ENCODE results near the gene C11orf52. TPM values are rescaled to one million over a fixed set of nuclear protein-coding genes. Genes with fewer than 3 reads are reported as not detected.
"Not testable (repeated sequence)": the region's sequence is repeated elsewhere in the genome, so short reads cannot be mapped to it uniquely, and the experiment has no call there.

The C11orf52 gene
- total RNA-seq, 1 experiment from 2014 or later: not detected

- DNase-seq (ENCODE audit: low spot score): no peak
Observed at GRCh38 chr11:111912535-111912934, 6.2 kb upstream of the C11orf52 start, which contains the start of gene HSPB2. HSPB2 (plus strand) TSS chr11:111912734; CDS start chr11:111912830, 96 bp downstream.

- DNase-seq (ENCODE audit: low spot score): no peak
Observed at GRCh38 chr11:111913031-111913861, 5.5 kb upstream of the C11orf52 start.

- DNase-seq (ENCODE audit: low spot score): peak; percentile 16
Observed at GRCh38 chr11:111913997-111914396, 4.7 kb upstream of the C11orf52 start.

- no peak for DNase-seq (ENCODE audit: low spot score)
Observed at GRCh38 chr11:111916768-111917167, 1.9 kb upstream of the C11orf52 start.

GRCh38 chr11:111917312-111917711 lies 1.4 kb upstream of the C11orf52 start:
- no peak for DNase-seq (ENCODE audit: low spot score)

GRCh38 chr11:111917788-111918187 lies 925 bp upstream of the C11orf52 start:
- DNase-seq (ENCODE audit: low spot score): no peak

- no peak for DNase-seq (ENCODE audit: low spot score)
Observed at GRCh38 chr11:111920908-111921307, 2.2 kb downstream of the C11orf52 start.

GRCh38 chr11:111921541-111922230 lies 3.0 kb downstream of the C11orf52 start:
- no peak for DNase-seq (ENCODE audit: low spot score)

GRCh38 chr11:111922803-111923202 lies 4.1 kb downstream of the C11orf52 start:
- no peak for DNase-seq (ENCODE audit: low spot score)

- DNase-seq (ENCODE audit: low spot score): no peak
Observed at GRCh38 chr11:111923351-111923788, 4.7 kb downstream of the C11orf52 start.

- no peak for DNase-seq (ENCODE audit: low spot score)
Observed at GRCh38 chr11:111923951-111924350, 5.2 kb downstream of the C11orf52 start.

- no peak for DNase-seq (ENCODE audit: low spot score)
Observed at GRCh38 chr11:111925953-111926352, 7.2 kb downstream of the C11orf52 start.

GRCh38 chr11:111926505-111927391 lies 8.0 kb downstream of the C11orf52 start:
- DNase-seq (ENCODE audit: low spot score): peak; percentile 81

- no peak for DNase-seq (ENCODE audit: low spot score)
Observed at GRCh38 chr11:111930472-111930871, 11.8 kb downstream of the C11orf52 start.

GRCh38 chr11:111932611-111932950 lies 13.9 kb downstream of the C11orf52 start:
- DNase-seq (ENCODE audit: low spot score): no peak

- not testable (repeated sequence) for DNase-seq (ENCODE audit: low spot score)
Observed at GRCh38 chr11:111933176-111933575, 14.5 kb downstream of the C11orf52 start.

- DNase-seq (ENCODE audit: low spot score): no peak
Observed at GRCh38 chr11:111933872-111934271, 15.2 kb downstream of the C11orf52 start.

GRCh38 chr11:111934306-111934705 lies 15.6 kb downstream of the C11orf52 start:
- no peak for DNase-seq (ENCODE audit: low spot score)

GRCh38 chr11:111935317-111936039 lies 16.8 kb downstream of the C11orf52 start:
- no peak for DNase-seq (ENCODE audit: low spot score)

- DNase-seq (ENCODE audit: low spot score): no peak
Observed at GRCh38 chr11:111936040-111936540, 17.4 kb downstream of the C11orf52 start.

GRCh38 chr11:111937461-111937769 lies 18.7 kb downstream of the C11orf52 start:
- no peak for DNase-seq (ENCODE audit: low spot score)

Measured in A172 (cell line).